H1 (cell line): Measurements from ENCODE around the gene CGNL1. TPM values are rescaled to one million over a fixed set of nuclear protein-coding genes. Genes with fewer than 3 reads are reported as not detected.

ENCODE experiments used
- CTCF ChIA-PET: fragments of 300-600 bp; sonication (Branson Sonifier 250); formaldehyde crosslinking; loops from one replicate; lab custom pipeline; 2021; ENCODE audit not compliant: partially characterized antibody; lab: Charles Lee
- POLR2A ChIA-PET: fragments of 300-600 bp; sonication (Branson Sonifier 250); formaldehyde crosslinking; loops from one replicate; lab custom pipeline; 2021; ENCODE audit warnings: inconsistent platforms; ENCODE audit not compliant: partially characterized antibody; lab: Charles Lee
- DNase-seq, 2 experiments: peaks; one replicate each; pipeline versions ENCODE4 v3.0.0 to v3.0.0-alpha.2; 2010 to 2022; ENCODE audit warnings: low spot score in 2 of 2, low read depth in 1 of 2, mixed read lengths in 1 of 2
- FAIRE-seq: peaks from 2 replicates; lab custom pipeline; 2011; peaks lifted over from hg19 to GRCh38; lab: Jason Lieb, UNC
- H2AFZ ChIP-seq: 2 replicates; pipeline ENCODE4 v1.8.1; 2012; ENCODE audit warnings: low read length, inconsistent platforms
- H2AK5ac ChIP-seq: 2 replicates; pipeline ENCODE4 v1.6.1; 2013; ENCODE audit warnings: low read depth, low read length
- H2BK120ac ChIP-seq: replicated peaks from 2 replicates; pipeline ENCODE3; 2013; ENCODE audit warnings: low read depth, low read length, inconsistent platforms
- H2BK12ac ChIP-seq: 2 replicates; pipeline ENCODE4 v1.6.1; 2013; ENCODE audit warnings: low read depth, low read length
- H2BK15ac ChIP-seq: 2 replicates; pipeline ENCODE4 v1.6.1; 2013; ENCODE audit warnings: low read length
- H2BK20ac ChIP-seq: 2 replicates; pipeline ENCODE4 v1.6.1; 2013; ENCODE audit warnings: low read length
- H2BK5ac ChIP-seq: 2 replicates; pipeline ENCODE4 v1.6.1; 2013; ENCODE audit warnings: low read depth, low read length
- H3K14ac ChIP-seq: 2 replicates; pipeline ENCODE4 v1.6.1; 2013; ENCODE audit warnings: inconsistent platforms; ENCODE audit not compliant: insufficient read length
- H3K18ac ChIP-seq: 2 replicates; pipeline ENCODE4 v1.6.1; 2013; ENCODE audit warnings: low read length; ENCODE audit errors: extremely low read depth
- H3K23ac ChIP-seq: 2 replicates; pipeline ENCODE4 v1.6.1; 2013; ENCODE audit warnings: inconsistent platforms; ENCODE audit not compliant: insufficient read length
- H3K23me2 ChIP-seq: 2 replicates; pipeline ENCODE4 v1.6.1; 2013; ENCODE audit warnings: low read depth, low read length
- H3K27ac ChIP-seq: 2 replicates; pipeline ENCODE4 v1.6.1; 2011; ENCODE audit warnings: low read depth, low read length, inconsistent platforms
- H3K27me3 ChIP-seq, 4 experiments: replicated peaks in 1 of 4; 1 replicate in 1 of 4; 2 replicates in 3 of 4; pipeline versions ENCODE4 v1.6.1 to v1.8.1; 2011 to 2013; ENCODE audit warnings: low read length in 3 of 4, mild to moderate bottlenecking in 3 of 4, inconsistent platforms in 2 of 4, mixed read lengths in 2 of 4, moderate library complexity in 1 of 4; ENCODE audit not compliant: control insufficient read depth in 3 of 4, insufficient read depth in 3 of 4; ENCODE audit errors: extremely low read depth in 1 of 4
- H3K36me3 ChIP-seq, 4 experiments: 2 replicates each; pipeline versions ENCODE4 v1.6.1 to v1.8.1; 2011 to 2013; ENCODE audit warnings: mild to moderate bottlenecking in 4 of 4, low read length in 3 of 4, moderate library complexity in 2 of 4, control low read depth in 1 of 4, inconsistent platforms in 1 of 4; ENCODE audit not compliant: insufficient read depth in 4 of 4, control insufficient read depth in 2 of 4
- H3K4ac ChIP-seq: replicated peaks from 2 replicates; pipeline ENCODE3; 2013; ENCODE audit warnings: low read length, low read depth, mixed read lengths, inconsistent platforms; ENCODE audit not compliant: insufficient read length
- H3K4me1 ChIP-seq, 4 experiments: replicated peaks in 1 of 4; 1 replicate in 1 of 4; 2 replicates in 3 of 4; pipeline versions ENCODE4 v1.6.1 to v1.8.1; 2011 to 2013; ENCODE audit warnings: low read length in 3 of 4, inconsistent platforms in 2 of 4, mixed read lengths in 1 of 4; ENCODE audit not compliant: insufficient read depth in 4 of 4, control insufficient read depth in 3 of 4
- H3K4me2 ChIP-seq, 2 experiments: 2 replicates each; pipeline versions ENCODE4 v1.6.1 to v1.8.1; 2011 to 2013; ENCODE audit warnings: low read depth in 2 of 2, low read length in 2 of 2, control low read depth in 1 of 2, inconsistent platforms in 1 of 2, mild to moderate bottlenecking in 1 of 2; ENCODE audit not compliant: insufficient read depth in 1 of 2
- H3K4me3 ChIP-seq, 4 experiments: fragments of 200-600, 300-600 bp in 1 of 4; sonication (generic), shearing (Covaris generic), sonication (Bioruptor Twin) in 1 of 4; 2 replicates each; pipeline versions ENCODE4 v1.5.1 to v1.8.1; 2011 to 2016; ENCODE audit warnings: low read length in 4 of 4, low read depth in 3 of 4, control low read depth in 2 of 4, inconsistent platforms in 2 of 4, mild to moderate bottlenecking in 2 of 4, mixed read lengths in 1 of 4, moderate library complexity in 1 of 4; ENCODE audit not compliant: insufficient read depth in 2 of 4; ENCODE audit errors: extremely low read depth in 1 of 4
- H3K56ac ChIP-seq: replicated peaks from 2 replicates; pipeline ENCODE3; 2013; ENCODE audit warnings: low read depth, mild to moderate bottlenecking, mixed read lengths, low read length, inconsistent platforms; ENCODE audit not compliant: insufficient read length
- H3K79me1 ChIP-seq: 2 replicates; pipeline ENCODE4 v1.6.1; 2013; ENCODE audit warnings: low read depth, low read length, control low read depth
- H3K79me2 ChIP-seq, 2 experiments: 2 replicates each; pipeline versions ENCODE4 v1.6.1 to v1.8.1; 2012 to 2013; ENCODE audit warnings: low read length in 2 of 2, mild to moderate bottlenecking in 2 of 2, inconsistent platforms in 1 of 2; ENCODE audit not compliant: insufficient read depth in 2 of 2, control insufficient read depth in 1 of 2
- H3K9ac ChIP-seq, 4 experiments: replicated peaks in 1 of 4; 1 replicate in 1 of 4; 2 replicates in 3 of 4; pipeline versions ENCODE4 v1.6.1 to v1.8.1; 2011 to 2013; ENCODE audit warnings: low read depth in 3 of 4, low read length in 3 of 4, control low read depth in 2 of 4, mild to moderate bottlenecking in 2 of 4, moderate library complexity in 2 of 4, inconsistent platforms in 1 of 4; ENCODE audit errors: extremely low read depth in 1 of 4
- H3K9me3 ChIP-seq, 2 experiments: 2 replicates each; pipeline versions ENCODE4 v1.6.1 to v1.8.1; 2012 to 2013; ENCODE audit warnings: mild to moderate bottlenecking in 2 of 2, moderate library complexity in 2 of 2, control low read depth in 1 of 2, inconsistent platforms in 1 of 2, low read depth in 1 of 2, low read length in 1 of 2, mixed read lengths in 1 of 2; ENCODE audit not compliant: insufficient read depth in 2 of 2
- H4K20me1 ChIP-seq, 2 experiments: replicated peaks in 1 of 2; 2 replicates each; pipeline versions ENCODE3 to v1.8.1; 2011 to 2013; ENCODE audit warnings: inconsistent platforms in 2 of 2, low read length in 2 of 2, mild to moderate bottlenecking in 1 of 2; ENCODE audit not compliant: insufficient read depth in 2 of 2, control insufficient read depth in 1 of 2
- H4K5ac ChIP-seq: 2 replicates; pipeline ENCODE4 v1.6.1; 2013; ENCODE audit warnings: low read length, low read depth, mixed read lengths, inconsistent platforms; ENCODE audit not compliant: insufficient read length
- H4K8ac ChIP-seq: 2 replicates; pipeline ENCODE4 v1.8.0; 2013; ENCODE audit warnings: mild to moderate bottlenecking, moderate library complexity, low read length, inconsistent platforms; ENCODE audit not compliant: insufficient read depth; ENCODE audit errors: extremely low read depth
- H4K91ac ChIP-seq: replicated peaks from 2 replicates; pipeline ENCODE3; 2013; ENCODE audit warnings: low read length, mixed read lengths, inconsistent platforms; ENCODE audit not compliant: insufficient read length
- YY1 ChIP-seq: IDR thresholded peaks from 2 replicates; pipeline ENCODE4 v1.6.1; 2011; ENCODE audit warnings: low read depth, mild to moderate bottlenecking, low read length
- ZNF274 ChIP-seq: IDR thresholded peaks from 2 replicates; pipeline ENCODE4 v1.7.0; 2012; ENCODE audit warnings: low read length, borderline replicate concordance; ENCODE audit errors: extremely low read depth
- WGBS, 2 experiments: shearing (Covaris generic) in 1 of 2; methylation state at CpG; one replicate each; pipeline versions ENCODE4 v1.1.6 to v1.1.7; 2013 to 2015; ENCODE audit warnings: low lambda C conversion rate in 2 of 2, mixed read lengths in 2 of 2, inconsistent platforms in 1 of 2, low coverage in 1 of 2, missing lambda C conversion rate in 1 of 2; ENCODE audit not compliant: insufficient replicate concordance in 2 of 2, insufficient coverage in 1 of 2, insufficient read length in 1 of 2; ENCODE audit errors: extremely low coverage in 1 of 2, missing lambda C conversion rate in 1 of 2; 5-methylcytosine and 5-hydroxymethylcytosine counted together
- polyA plus RNA-seq, 7 experiments: library from polyadenylated mRNA; depleted of rRNA in 3 of 7; stranded (reverse) in 5 of 7; unstranded in 2 of 7; fragments of >200 nt in 5 of 7; fragments of 200-250 nt in 2 of 7; gene quantifications; 1 replicate in 5 of 7; 2 replicates in 1 of 7; 4 replicates in 1 of 7; pipeline versions ENCODE4 v1.2.1 to v1.2.3, GENCODE V29; 2011 to 2013; ENCODE audit warnings: missing spikeins in 2 of 7, mixed read lengths in 2 of 7
- total RNA-seq: library from RNA; stranded (reverse); fragmentation: NEBNext Ultra II Directional; extraction: Animal tissue kit (Norgen Biotek cat#: 25700); gene quantifications from 2 replicates; pipeline ENCODE4 v1.2.1, GENCODE V29; 2021
- TF ChIP-seq, protein P1 (sequence below): IDR thresholded peaks from 2 replicates; pipeline ENCODE4 v1.6.1; 2011; ENCODE audit warnings: low read depth, mild to moderate bottlenecking, low read length; ENCODE audit not compliant: insufficient read depth

Gene CGNL1
- total and polyA plus RNA-seq, 2 of the 8 experiments (the other 6 are each of a cell fraction or from before 2014, with no cell fraction given), result 21.8 to 75.6 TPM

DNA sequence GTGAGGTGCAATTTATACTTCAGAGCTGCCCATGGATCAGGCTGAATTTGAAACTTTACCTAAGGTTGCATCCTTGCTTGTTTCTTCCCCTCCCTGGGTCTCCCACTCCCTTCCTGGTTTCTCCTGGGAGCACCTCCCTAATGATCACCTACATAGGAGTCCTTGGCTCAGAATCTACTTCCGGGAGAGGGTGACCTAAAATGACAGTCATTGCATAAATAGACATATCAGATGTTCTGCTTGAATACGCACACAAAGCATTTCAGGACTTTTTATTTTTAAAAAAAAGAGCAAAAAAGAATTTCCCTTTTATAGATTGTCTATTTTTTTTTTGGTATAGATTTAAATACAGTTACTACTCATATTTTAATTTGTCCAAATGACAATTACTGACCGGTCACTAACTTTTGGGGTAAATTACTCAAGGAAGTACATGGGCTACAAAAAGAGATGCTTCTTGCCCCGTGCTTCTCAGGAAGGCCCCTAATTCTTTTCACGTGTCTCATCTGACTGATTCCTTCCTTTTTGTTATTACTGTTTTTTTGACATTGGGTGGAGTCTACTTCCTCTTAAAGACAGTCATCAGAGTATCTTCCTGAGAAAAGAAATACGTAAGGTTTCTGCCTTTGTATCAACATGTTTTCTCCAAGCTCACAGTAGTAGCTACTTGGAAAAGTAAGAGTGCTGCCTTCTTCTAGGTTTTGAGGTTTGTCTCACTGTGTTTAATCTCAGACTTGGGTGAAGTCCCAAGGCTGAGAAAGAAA, 210.5 kb downstream of the CGNL1 start:
- H3K4me1 ChIP-seq, result peaks cover 0 to 4% (median 3%) of the 10 kb centered on the region in 4 experiments; a peak in 4 of 7 replicates
- TF ChIP-seq YY1 (no peak), ZNF274 (no peak)
- TF ChIP-seq, protein P1, sequence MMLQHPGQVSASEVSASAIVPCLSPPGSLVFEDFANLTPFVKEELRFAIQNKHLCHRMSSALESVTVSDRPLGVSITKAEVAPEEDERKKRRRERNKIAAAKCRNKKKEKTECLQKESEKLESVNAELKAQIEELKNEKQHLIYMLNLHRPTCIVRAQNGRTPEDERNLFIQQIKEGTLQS, result no peak

More for the DNA sequence above, 210.5 kb downstream of the CGNL1 start:
- Histone ChIP-seq H3K9ac (no peak overlapping the region), H2BK20ac (no peak overlapping the region), H2BK15ac (no peak overlapping the region), H3K4me2 (no peak overlapping the region), H3K18ac (no peak overlapping the region), H2AFZ (no peak overlapping the region), H3K27me3 (peaks cover 0 to 12% (median 5%) of the 10 kb centered on the region in 4 experiments; a peak in 3 of 7 replicates), H3K23me2 (peaks cover 5% of the 10 kb centered on the region; the same call in 1 of the 2 replicates), H4K20me1 (no peaks in the 10 kb centered on the region), H4K5ac (no peak overlapping the region), H2BK12ac (no peak overlapping the region), H3K4me3 (no peak overlapping the region), H2AK5ac (no peak overlapping the region), H3K79me1 (no peaks in the 10 kb centered on the region), H3K4ac (no peak overlapping the region), H3K9me3 (no peaks in the 10 kb centered on the region), H3K36me3 (no peaks in the 10 kb centered on the region), H4K91ac (no peak overlapping the region), H3K27ac (no peak overlapping the region), H3K23ac (no peak overlapping the region), H3K14ac (no peak overlapping the region), H2BK5ac (no peak overlapping the region), H2BK120ac (no peak overlapping the region), H3K79me2 (no peaks in the 10 kb centered on the region), H4K8ac (no peak overlapping the region), H3K56ac (no peak overlapping the region)
- ChIA-PET CTCF (interaction anchor here (0.7 to 1.5 kb wide), 8 partner anchors 10 to 656 kb away, joined by 3 to 4 read pairs (median 3); no protein-coding TSS in a partner anchor), POLR2A (no interaction called here)
- FAIRE-seq (no peak), DNase-seq (no peak)
- WGBS, 2 experiments, result 86% methylated on average over 6 of the region's 6 CpGs; no CpG with 5 or more reads in 1 of the 2 experiments
